PC-9 (cell line): ENCODE measurements around the gene POLDIP3.

ENCODE experiments used
- CTCF ChIP-seq: fragments of 200-600 bp; sonication (generic); conservative IDR thresholded peaks from 2 replicates; pipeline ENCODE4 v1.6.1; 2017; ENCODE audit warnings: mixed run types, antibody characterized with exemption, mild to moderate bottlenecking, moderate library complexity
- EZH2 ChIP-seq: fragments of 200-600 bp; sonication (generic); IDR thresholded peaks from 2 replicates; pipeline ENCODE4 v1.8.0; 2017; ENCODE audit warnings: antibody characterized with exemption, low read depth

- TF ChIP-seq CTCF (no peak), EZH2 (no peak)
These were observed 52.0 kb downstream of the POLDIP3 start for GRCh38 chr22:42562684-42563083.
